Psoas muscle (tissue), 8 donors: ENCODE data around the gene C1orf21. TPM values are rescaled to one million over a fixed set of nuclear protein-coding genes. Genes with fewer than 3 reads are reported as not detected.

ENCODE experiments used
- ATAC-seq, 4 donors: fragments of 200-7000 bp; cut with Tn5 transposase; one replicate each; pipeline ENCODE4 v1.9.1; 2020; ENCODE audit warnings: moderate library complexity in 3 of 4, mild to moderate bottlenecking in 2 of 4
- DNase-seq, 2 donors: peaks; one replicate each; pipeline ENCODE4 v3.0.0-alpha.2; 2020
- H3K27ac ChIP-seq: fragments of 200-600 bp; one replicate; pipeline ENCODE4 v1.8.0; 2022
- H3K27me3 ChIP-seq, 3 donors: fragments of 200-600 bp in 1 of 3; one replicate each; pipeline versions ENCODE4 v1.6.1 to v1.8.0; 2013 to 2022; ENCODE audit warnings: low read length in 2 of 3, mild to moderate bottlenecking in 2 of 3, moderate library complexity in 1 of 3; ENCODE audit not compliant: insufficient read depth in 3 of 3
- H3K36me3 ChIP-seq, 2 donors: fragments of 200-600 bp in 1 of 2; one replicate each; pipeline versions ENCODE4 v1.6.1 to v1.8.0; 2013 to 2022; ENCODE audit warnings: low read depth in 1 of 2, mild to moderate bottlenecking in 1 of 2, moderate library complexity in 1 of 2; ENCODE audit not compliant: insufficient read depth in 1 of 2
- H3K4me1 ChIP-seq: fragments of 200-600 bp; one replicate; pipeline ENCODE4 v1.8.0; 2022
- H3K4me3 ChIP-seq: fragments of 200-600 bp; one replicate; pipeline ENCODE4 v1.8.0; 2022; ENCODE audit warnings: mild to moderate bottlenecking
- H3K9me3 ChIP-seq: fragments of 200-600 bp; one replicate; pipeline ENCODE4 v1.8.0; 2022
- WGBS, 3 donors: extraction: QIAGEN DNeasy Blood & Tissue Kit; methylation state at CpG; one replicate each; pipeline versions ENCODE4 v1.1.6 to v1.1.7; 2013; 5-methylcytosine and 5-hydroxymethylcytosine counted together
- intact Hi-C, 2 donors: fragments of 100-400 bp; cut with DNase I; formaldehyde crosslinking; loops; one replicate each; pipeline versions ENCODE4 v1.11.0 to v1.14.2; 2022
- polyA plus RNA-seq, 3 donors: library from polyadenylated mRNA; stranded (reverse); fragments of 200-250 nt; gene quantifications; one replicate each; pipeline ENCODE4 v1.2.3, GENCODE V29; 2013
- total RNA-seq, 4 donors: library from RNA; stranded (reverse); fragmentation: NEBNext Ultra II Directional in 2 of 4; extraction: Animal tissue kit (Norgen Biotek cat#: 25700) in 2 of 4; gene quantifications; one replicate each; pipeline versions ENCODE4 v1.2.1 to v1.2.4, GENCODE V29; 2021 to 2023
- TF ChIP-seq, protein P1 (sequence below): fragments of 200-600 bp; IDR thresholded peaks from one replicate; pipeline ENCODE4 v1.8.0; 2022; ENCODE audit warnings: antibody characterized with exemption
- donor health status: healthy with polysubstance abuse.
- donor health status: DM: no; HTN: no; CAD: no; lungs with moderate emphysema.
- donor health status: Bipolar disorder and iron deficiency.
- donor health status: healthy.
- donor health status: DM: yes; HTN: yes; CAD: no.
- donor health status: DM: no; HTN: no; CAD: no.
- donor health status: DM: no; HTN: no; CAD: no.
- donor health status: DM: yes; HTN: yes; CAD: no.

The C1orf21 gene
- total and polyA plus RNA-seq, 7 donors: 55.5 to 216 (median 171) TPM

- ATAC-seq (peak in 1 of 4 donors; percentile 15), DNase-seq (no peak)
- Histone ChIP-seq H3K36me3 (peaks cover 0 to 32% of the 10 kb centered on the region in 2 donors), H3K27me3 (no peaks in the 10 kb centered on the region), H3K4me1 (peaks cover 2% of the 10 kb centered on the region), H3K4me3 (no peak overlapping the region), H3K9me3 (peaks cover 12% of the 10 kb centered on the region), H3K27ac (no peak overlapping the region)
- TF ChIP-seq, protein P1, sequence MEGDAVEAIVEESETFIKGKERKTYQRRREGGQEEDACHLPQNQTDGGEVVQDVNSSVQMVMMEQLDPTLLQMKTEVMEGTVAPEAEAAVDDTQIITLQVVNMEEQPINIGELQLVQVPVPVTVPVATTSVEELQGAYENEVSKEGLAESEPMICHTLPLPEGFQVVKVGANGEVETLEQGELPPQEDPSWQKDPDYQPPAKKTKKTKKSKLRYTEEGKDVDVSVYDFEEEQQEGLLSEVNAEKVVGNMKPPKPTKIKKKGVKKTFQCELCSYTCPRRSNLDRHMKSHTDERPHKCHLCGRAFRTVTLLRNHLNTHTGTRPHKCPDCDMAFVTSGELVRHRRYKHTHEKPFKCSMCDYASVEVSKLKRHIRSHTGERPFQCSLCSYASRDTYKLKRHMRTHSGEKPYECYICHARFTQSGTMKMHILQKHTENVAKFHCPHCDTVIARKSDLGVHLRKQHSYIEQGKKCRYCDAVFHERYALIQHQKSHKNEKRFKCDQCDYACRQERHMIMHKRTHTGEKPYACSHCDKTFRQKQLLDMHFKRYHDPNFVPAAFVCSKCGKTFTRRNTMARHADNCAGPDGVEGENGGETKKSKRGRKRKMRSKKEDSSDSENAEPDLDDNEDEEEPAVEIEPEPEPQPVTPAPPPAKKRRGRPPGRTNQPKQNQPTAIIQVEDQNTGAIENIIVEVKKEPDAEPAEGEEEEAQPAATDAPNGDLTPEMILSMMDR: no peak
- 92 to 98% (median 94%) methylated on average over 3 of the region's 3 CpGs for WGBS, 3 donors
- intact Hi-C loops: no loop called here
These were observed 155.5 kb downstream of the C1orf21 start for GRCh38 chr1:184542291-184542690.

GRCh38 chr1:184545601-184546000 lies 158.8 kb downstream of the C1orf21 start:
- H3K9me3 ChIP-seq: no peaks in the 10 kb centered on the region
- TF ChIP-seq, protein P1: no peak
- WGBS, 3 donors: 83 to 91% (median 89%) methylated on average over 4 of the region's 4 CpGs
- H3K36me3 ChIP-seq: peaks cover 0 to 32% of the 10 kb centered on the region in 2 donors
- H3K4me3 ChIP-seq: no peak overlapping the region
- peaks cover 2% of the 10 kb centered on the region for H3K4me1 ChIP-seq
- H3K27me3 ChIP-seq: no peaks in the 10 kb centered on the region
- ATAC-seq: peak in 2 of 4 donors; percentile 16 to 34
- no peak for DNase-seq
- intact Hi-C loops: no loop called here
- H3K27ac ChIP-seq: no peak overlapping the region

DNA sequence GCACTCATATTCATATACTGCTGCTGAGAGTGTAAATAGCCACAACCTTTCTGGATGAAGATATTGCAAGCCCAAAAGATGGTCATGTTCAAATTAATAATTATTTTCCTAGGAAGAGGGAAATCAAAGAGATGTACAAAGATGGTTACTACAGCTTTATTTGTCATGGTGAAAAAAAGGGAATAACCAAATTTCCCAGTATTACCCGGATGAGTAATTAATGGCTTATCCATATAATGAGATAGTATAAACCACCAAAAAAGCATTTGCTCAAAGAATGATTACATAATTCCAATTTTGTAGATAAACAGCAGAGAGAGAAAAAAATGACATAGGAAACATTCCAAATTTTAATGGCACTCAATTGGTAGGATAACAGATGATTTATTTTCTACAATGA lies 165.6 kb downstream of the C1orf21 start:
- DNase-seq (no peak), ATAC-seq (no peak)
- no peak overlapping the region for H3K27ac ChIP-seq
- TF ChIP-seq, protein P1: no peak
- intact Hi-C loops: no loop called here
- H3K27me3 ChIP-seq: no peaks in the 10 kb centered on the region
- H3K9me3 ChIP-seq: no peaks in the 10 kb centered on the region
- no peak overlapping the region for H3K4me3 ChIP-seq
- H3K36me3 ChIP-seq: no peaks in the 10 kb centered on the region
- peaks cover 19% of the 10 kb centered on the region for H3K4me1 ChIP-seq
- 89 to 98% (median 93%) methylated on average over 1 of the region's 1 CpG for WGBS, 3 donors

DNA sequence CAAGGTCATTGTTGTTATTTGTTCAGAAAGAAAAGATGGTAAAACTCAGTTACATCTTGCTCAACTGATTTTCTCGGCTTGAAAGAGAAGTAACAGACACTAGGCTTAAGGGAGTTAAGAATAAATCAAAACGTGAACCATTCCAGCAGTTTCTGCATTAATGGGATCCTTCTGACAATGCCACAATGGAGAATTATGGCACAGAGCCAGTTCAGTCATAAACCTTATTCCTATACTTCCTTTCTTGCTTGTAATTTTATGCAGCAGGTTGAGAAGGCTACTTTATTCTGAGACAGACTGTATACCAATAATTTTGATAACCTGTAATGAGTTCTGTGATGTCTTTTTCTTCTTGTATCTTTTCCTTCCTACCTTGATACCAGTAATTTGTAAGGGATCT lies 167.0 kb downstream of the C1orf21 start:
- Histone ChIP-seq H3K27me3 (no peaks in the 10 kb centered on the region), H3K36me3 (no peaks in the 10 kb centered on the region), H3K9me3 (no peaks in the 10 kb centered on the region), H3K27ac (peak overlapping the region; percentile 93), H3K4me3 (no peak overlapping the region), H3K4me1 (peaks cover 33% of the 10 kb centered on the region)
- ATAC-seq (no peak), DNase-seq (no peak)
- TF ChIP-seq, protein P1: no peak
- intact Hi-C loops: no loop called here
- 47 to 51% (median 51%) methylated on average over 2 of the region's 2 CpGs for WGBS, 3 donors
